Measurements from ENCODE around the gene FGF19. TPM values are rescaled to one million over a fixed set of nuclear protein-coding genes. Genes with fewer than 3 reads are reported as not detected.

The FGF19 gene, protein sequence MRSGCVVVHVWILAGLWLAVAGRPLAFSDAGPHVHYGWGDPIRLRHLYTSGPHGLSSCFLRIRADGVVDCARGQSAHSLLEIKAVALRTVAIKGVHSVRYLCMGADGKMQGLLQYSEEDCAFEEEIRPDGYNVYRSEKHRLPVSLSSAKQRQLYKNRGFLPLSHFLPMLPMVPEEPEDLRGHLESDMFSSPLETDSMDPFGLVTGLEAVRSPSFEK
- total RNA-seq (2014; rRNA removed; shearing (Covaris generic)) (not detected in 2 replicates), total RNA-seq (2022) (not detected in 2 replicates), Bru-seq, nascent RNA (percentile 16 among the genes with signal in this experiment), BruChase-seq, experiment 1, labeled RNA remaining after a 6-hour chase (not detected), BruChase-seq, experiment 2, labeled RNA remaining after a 2-hour chase (not detected)
- long read RNA-seq, result 0 reads

DNA sequence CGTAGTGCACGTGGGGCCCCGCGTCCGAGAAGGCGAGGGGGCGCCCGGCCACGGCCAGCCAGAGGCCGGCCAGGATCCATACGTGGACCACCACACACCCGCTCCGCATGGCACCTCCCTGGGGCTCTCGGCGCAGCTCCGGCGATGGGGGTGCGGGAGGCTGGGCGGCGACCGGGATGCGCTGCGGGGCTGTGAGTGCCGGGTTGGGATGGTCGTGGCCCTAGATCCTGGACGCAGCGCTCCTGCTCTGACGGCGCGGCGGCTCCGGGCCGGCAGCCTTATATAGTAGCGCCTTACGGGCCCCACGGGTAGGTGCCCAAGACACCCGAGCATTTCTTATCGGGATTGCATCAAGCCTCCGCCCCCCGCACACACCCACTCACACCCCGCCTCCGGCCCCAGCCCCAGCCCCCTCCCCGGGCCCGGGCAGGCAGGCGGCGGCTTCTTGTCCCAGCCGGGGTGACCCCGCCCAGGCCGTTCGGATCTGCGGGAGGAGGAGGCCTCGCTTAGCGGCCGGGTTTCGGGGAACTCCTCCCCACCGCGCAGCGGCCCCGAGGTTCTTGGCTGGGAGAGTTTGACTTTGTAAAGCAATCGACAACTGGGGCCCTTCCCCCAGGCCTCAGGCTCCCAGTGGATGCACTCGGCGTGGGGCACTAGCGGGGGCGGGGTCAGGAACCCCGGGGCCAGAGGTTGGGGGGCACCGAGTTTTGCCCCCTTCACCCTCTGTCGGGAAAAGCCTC lies at the start of gene FGF19:
TSS of gene FGF19 (minus strand) at position 255 of the 740 bp plus-strand sequence. CDS start at position 109, 146 bp downstream.
- no TSS peak for BruUV-seq (replicated peaks)
- Histone ChIP-seq H3K9me2 (ENCODE audit: insufficient read depth, low read length) (no peaks in the 10 kb centered on the region), H3K4me2 (ENCODE audit: low read length) (no peak within 1 kb of the TSS), H3K27ac (ENCODE audit: low read depth, low read length, poor library complexity, severe bottlenecking) (no peak within 1 kb of the TSS), H3K4me1 (ENCODE audit: insufficient read depth, low read length, poor library complexity, severe bottlenecking) (peaks cover 6% of the 10 kb centered on the region), H4K20me1 (ENCODE audit: insufficient read depth, low read length) (no peaks in the 10 kb centered on the region), H3K4me3 (ENCODE audit: low read depth, low read length, poor library complexity, severe bottlenecking) (no peak within 1 kb of the TSS), H2AFZ (ENCODE audit: low read length) (no peak within 1 kb of the TSS), H3K9me3 (ENCODE audit: low read length) (no peaks in the 10 kb centered on the region), H3K79me2 (ENCODE audit: insufficient read depth, low read depth, low read length) (no peaks in the 10 kb centered on the region), H3K36me3 (ENCODE audit: insufficient read depth, low read length) (no peaks in the 10 kb centered on the region)
- no peak for DNase-seq (ENCODE audit: low spot score)
- CTCF ChIA-PET (ENCODE audit: unreplicated experiment), result no interaction called here
- TF ChIP-seq, protein P1, sequence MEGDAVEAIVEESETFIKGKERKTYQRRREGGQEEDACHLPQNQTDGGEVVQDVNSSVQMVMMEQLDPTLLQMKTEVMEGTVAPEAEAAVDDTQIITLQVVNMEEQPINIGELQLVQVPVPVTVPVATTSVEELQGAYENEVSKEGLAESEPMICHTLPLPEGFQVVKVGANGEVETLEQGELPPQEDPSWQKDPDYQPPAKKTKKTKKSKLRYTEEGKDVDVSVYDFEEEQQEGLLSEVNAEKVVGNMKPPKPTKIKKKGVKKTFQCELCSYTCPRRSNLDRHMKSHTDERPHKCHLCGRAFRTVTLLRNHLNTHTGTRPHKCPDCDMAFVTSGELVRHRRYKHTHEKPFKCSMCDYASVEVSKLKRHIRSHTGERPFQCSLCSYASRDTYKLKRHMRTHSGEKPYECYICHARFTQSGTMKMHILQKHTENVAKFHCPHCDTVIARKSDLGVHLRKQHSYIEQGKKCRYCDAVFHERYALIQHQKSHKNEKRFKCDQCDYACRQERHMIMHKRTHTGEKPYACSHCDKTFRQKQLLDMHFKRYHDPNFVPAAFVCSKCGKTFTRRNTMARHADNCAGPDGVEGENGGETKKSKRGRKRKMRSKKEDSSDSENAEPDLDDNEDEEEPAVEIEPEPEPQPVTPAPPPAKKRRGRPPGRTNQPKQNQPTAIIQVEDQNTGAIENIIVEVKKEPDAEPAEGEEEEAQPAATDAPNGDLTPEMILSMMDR (conservative IDR thresholded peaks at IDR 0.05; ENCODE audit: low read length), result no peak
- no peak for TF ChIP-seq EZH2phosphoT487 (IDR thresholded peaks at IDR 0.05; ENCODE audit: borderline replicate concordance, low read depth, low read length)
- intact Hi-C loops (cut with micrococcal nuclease; ENCODE audit: unreplicated experiment), result no loop called here
- POLR2A ChIA-PET, result no interaction called here

DNA sequence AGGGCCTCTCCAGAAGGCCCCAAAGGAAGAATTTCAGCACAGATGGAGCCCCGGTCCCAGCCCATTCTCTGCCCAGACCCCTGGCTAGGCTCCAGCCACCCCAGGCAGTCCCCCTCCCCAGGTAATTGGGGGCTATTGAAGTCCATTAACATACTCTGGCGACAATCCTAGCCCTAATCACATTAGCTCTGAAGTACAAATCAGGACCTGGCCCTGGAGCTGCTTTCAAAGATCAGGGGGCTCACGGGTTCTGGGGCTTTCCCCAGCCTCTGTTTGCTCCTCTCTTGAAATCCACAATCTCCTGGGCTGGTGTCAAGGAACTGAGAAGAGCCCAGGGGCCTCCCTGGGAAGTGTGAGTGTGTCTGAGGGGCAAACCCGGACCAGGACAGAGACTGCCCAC lies 49.1 kb upstream of the FGF19 start:
- Histone ChIP-seq H3K4me3 (ENCODE audit: low read depth, low read length, poor library complexity, severe bottlenecking) (no peak overlapping the region), H3K79me2 (ENCODE audit: insufficient read depth, low read depth, low read length) (no peaks in the 10 kb centered on the region), H3K4me1 (ENCODE audit: insufficient read depth, low read length, poor library complexity, severe bottlenecking) (no peaks in the 10 kb centered on the region), H3K9me3 (ENCODE audit: low read length) (no peaks in the 10 kb centered on the region), H3K27ac (ENCODE audit: low read depth, low read length, poor library complexity, severe bottlenecking) (no peak overlapping the region), H3K9me2 (ENCODE audit: insufficient read depth, low read length) (no peaks in the 10 kb centered on the region), H4K20me1 (ENCODE audit: insufficient read depth, low read length) (no peaks in the 10 kb centered on the region), H3K36me3 (ENCODE audit: insufficient read depth, low read length) (no peaks in the 10 kb centered on the region), H3K4me2 (ENCODE audit: low read length) (no peak overlapping the region), H2AFZ (ENCODE audit: low read length) (no peak overlapping the region)
- no peak for DNase-seq (ENCODE audit: low spot score)
- ChIA-PET POLR2A (no interaction called here), CTCF (ENCODE audit: unreplicated experiment) (no interaction called here)
- no TSS peak for BruUV-seq (replicated peaks)
- no peak for TF ChIP-seq EZH2phosphoT487 (IDR thresholded peaks at IDR 0.05; ENCODE audit: borderline replicate concordance, low read depth, low read length)
- TF ChIP-seq, protein P1 (conservative IDR thresholded peaks at IDR 0.05; ENCODE audit: low read length), result no peak
- intact Hi-C loops (cut with micrococcal nuclease; ENCODE audit: unreplicated experiment), result no loop called here

Data from OCI-LY7 (cell line).